HG02852 (cell line): Measurements from ENCODE around the gene TARBP2.

Experiments
- ATAC-seq: cut with Tn5 transposase; IDR thresholded peaks from one replicate; pipeline ENCODE4 v1.9.1; 2021; ENCODE audit warnings: mild to moderate bottlenecking, moderate library complexity; ENCODE audit not compliant: unreplicated experiment

TARBP2 gene

DNA sequence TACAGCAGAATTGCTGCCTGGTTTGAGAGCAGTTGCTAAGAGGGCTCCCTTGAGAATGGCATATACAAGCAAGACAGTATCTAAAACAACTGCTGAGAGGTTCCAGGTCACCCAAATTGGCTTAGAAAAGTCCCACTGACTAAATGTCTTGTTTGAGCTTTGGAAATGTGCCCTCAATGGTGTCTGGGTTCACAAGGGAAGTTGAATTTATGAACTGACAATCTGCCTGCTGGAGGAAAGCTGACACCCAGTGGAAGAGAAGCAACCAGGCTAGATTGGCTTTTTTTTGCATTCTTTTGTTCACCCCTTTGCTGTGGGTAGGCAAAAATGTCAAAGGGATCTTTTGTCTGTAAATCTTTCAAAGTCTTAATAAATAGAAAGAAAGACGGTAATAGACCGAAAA is 50.8 kb downstream of the TARBP2 start:
- no peak for ATAC-seq

DNA sequence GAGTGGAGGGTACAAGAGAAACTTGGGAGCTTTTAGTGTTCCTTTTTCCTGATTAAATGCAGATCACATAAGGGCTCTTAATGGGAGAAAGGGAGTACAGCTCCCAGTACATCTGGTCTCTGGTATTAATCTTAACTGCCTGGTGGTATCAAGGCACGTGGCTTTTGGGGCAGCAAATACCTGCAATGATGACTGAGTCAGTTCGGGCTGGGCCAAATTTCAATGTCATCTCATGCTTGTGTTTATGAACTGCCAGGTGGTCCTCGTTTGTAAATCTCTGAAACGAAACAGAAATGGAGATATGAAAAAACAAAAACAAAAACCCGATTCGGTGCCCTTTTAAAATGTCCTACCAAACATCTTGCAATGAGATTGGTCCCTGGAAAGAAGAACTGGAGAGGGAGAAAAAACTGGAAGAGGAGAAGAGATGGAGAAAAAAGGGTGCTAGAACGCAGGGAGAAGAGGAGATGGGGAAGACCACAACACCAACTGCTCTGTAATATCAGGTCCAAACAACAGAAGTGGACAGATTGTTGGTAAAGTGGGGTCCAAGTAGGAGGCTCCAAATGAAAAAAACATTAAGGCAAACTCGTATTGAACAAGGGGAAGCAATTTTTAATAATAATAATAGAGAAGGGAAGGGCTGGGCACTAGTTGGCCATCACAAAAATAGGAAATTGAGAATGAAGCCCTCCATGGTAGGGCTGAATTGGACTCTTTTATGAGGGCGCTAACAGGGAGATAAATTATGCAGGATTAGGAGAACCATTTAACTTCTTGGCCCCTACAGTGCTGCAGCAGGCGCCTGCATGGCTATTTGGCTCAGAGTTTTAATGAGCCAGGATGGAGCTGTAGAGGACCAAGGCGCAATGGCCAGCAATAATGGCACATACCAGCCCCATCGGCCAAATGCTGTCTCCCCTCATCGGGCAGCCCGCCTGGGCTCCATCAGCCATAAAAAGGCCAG is 51.6 kb downstream of the TARBP2 start:
- ATAC-seq = no peak
